Dedifferentiated amniotic fluid mesenchymal stem cell (primary cell): ENCODE data around the gene GREB1L.
A peak's percentile ranks its signal among the peaks of the same experiment; 100 is the strongest.
"Not testable (repeated sequence)": the region's sequence is repeated elsewhere in the genome, so short reads cannot be mapped to it uniquely, and the experiment has no call there.

Experiments used
- DNase-seq: peaks from one replicate; pipeline ENCODE4 v3.0.0-alpha.2; 2016; ENCODE audit errors: extremely low spot score

The GREB1L gene

DNA sequence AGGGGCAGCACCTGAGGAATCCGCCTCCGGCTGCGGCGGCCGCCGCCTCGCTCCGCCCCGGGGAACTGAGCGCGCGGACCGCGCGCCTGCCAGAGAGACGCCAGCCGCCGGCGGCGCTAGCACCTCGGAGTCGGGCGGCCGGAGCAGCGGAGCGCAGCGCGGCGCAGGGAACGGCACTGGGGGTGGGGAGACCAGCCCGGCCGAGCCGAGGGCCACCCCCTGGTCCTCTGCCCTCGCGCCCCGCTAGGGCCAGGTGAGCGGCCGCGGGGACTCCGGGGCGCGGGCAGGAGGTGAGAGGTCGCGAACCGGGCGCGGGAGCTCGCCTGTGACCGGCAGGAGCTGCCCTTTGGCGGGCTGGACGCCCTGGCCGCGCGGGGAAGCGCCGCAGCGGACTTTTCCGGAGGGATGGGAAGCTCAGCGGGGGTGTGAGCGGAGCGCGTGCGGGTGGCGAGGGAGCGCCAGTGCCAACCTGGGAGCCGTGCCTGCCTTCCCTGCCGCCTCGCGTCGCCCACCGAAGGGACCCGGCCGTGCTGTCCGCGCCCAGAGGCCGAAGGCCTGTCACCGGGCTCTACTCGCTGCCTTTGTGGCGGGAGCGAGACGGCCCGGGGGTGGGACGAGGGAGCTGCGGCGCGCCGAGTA, at the start of gene GREB1L:
Gene GREB1L, plus strand, starts transcription at position 92 of the 639 bp plus-strand sequence. CDS start 141,287 bp downstream, outside the sequence.
- peak; percentile 46 for DNase-seq

DNA sequence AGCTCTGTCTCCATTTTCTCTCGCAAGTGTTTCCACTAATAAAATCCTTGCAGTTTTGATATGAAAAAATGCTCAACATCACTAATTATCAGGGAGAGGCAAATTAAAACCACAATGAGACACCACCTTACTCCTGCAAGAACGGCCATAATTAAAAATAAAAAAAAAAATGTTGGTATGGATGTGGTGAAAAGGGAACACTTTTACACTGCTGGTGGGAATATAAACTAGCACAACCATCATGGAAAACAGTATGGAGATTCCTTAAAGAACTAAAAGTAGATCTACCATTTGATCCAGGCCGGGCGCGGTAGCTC, 49.8 kb upstream of the GREB1L start:
- DNase-seq, result no peak

DNA sequence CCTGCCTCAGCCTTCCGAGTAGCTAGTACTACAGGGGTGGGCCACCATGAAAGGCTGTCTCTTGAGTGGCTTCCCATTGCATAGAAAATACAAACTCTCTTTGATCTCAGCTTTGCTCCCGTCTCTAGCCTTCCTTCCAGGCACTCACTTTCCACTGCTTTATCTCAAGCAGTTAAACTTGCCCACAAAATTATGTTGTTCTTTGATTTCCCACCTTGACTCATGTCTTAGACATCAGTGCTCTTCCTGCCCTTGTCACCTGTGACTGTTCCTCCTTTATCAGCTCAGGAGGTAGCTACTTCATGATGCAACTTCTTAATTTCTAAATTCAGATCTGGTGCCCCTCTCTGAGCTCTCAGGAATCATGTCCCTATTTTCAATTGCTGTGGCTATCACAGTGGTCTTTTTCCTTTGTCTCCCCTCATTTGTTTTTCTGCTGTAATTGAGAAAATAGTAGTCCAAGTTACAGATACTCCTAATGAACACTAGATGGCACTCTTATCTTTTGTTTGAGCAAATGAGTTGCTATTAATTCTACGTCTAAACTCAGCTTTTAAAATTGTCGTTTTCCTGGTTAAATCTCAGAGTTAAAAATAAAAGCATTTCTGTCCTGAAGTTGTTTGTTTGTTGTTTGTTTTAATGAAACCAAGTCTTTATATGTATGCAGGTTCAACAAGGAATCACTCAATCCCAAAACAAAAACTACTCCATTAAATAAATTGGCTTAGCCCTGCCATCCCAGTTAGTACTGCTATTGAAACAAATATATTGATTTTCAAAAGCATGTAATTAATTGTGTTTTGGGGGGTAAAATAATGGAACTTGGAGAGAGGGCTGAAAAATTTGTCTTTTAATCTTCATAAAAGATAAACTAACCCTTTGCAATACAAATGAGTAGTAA, 46.9 kb upstream of the GREB1L start:
- peak; percentile 62 for DNase-seq

DNA sequence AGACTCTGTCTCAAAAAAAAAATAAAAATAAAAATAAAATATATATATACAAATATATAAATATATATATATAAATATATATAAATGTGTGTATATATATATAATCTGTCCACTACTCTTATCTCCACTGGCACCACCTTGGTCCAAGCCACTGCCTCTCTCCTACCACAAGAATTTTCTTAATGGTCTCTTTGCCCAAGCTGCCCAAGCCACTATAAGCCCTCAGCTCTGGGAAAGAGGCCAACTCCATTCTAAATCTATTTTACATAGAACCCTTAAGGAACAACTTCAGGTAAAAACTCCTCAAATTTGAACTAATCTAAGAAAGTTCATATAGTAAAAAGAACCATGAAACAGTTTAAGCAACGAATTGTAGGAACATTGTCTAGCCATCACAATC, 45.6 kb upstream of the GREB1L start:
- DNase-seq, result no peak

DNA sequence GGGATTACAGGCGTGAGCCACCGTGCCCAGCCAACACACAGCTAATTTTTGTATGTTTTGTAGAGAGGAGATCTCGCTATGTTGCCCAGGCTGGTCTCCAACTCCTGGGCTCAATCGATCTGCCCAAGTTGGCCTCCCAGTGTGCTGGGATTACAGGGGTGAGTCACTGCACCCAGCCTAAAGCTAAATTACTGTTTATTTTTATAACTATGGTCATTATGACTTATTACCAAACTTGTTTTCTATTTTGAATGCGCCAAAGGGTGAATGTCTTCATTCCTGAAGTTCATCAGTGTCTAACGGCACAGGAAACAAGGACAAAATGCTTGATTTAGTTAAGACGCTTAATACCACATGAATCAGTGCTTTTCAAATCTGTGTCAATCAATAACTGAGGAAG, 38.9 kb upstream of the GREB1L start:
- no peak for DNase-seq

DNA sequence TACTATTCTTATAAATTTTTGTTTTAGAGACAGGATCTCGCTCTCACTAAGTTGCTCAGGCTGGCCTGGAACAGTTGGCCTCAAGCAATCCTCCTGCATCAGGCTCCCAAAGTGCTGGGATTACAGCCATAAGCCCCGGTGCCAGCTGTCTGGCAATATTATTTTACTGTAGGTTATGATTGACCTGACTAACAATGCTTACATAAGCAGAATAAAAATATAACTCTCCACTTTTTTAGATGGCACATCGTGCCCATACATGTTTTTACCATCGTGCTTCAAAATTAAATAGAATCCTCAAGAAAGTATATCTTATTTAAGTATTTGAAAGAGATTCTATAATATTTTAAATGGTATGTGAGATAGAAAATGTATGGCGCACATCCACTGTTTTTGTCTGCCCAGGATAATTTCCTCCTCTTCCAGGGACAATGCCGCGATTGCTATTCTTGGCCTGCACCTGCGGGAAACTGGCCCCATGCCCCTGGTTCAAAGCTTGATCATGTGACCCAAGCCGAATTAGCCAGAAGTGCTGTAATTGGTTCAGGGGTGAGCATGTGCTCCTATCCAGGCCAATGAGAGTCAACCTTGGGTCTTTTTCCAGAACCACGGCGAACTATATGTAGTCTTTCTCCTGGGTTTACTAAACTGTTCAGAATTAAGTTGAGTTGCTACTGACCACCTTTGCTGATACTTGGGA, 38.3 kb upstream of the GREB1L start:
- no peak for DNase-seq

DNA sequence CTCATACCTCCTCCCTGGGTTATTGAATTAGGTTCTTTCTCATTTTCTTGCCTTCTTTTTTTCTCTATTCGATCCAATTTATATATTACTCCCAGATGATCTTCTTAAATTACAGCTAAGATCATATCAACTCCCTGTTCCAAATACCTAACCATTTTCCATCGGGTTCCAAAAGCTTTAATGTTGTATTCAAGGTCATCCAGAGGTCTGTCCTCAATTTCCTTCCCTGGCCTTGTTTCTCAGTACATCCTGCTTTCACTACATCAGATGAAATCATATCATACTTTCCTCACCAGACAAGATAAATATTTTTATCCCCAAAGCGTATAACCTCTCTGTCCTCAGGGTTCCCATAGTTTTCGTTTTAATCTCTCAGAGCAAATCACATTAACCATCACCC, 36.3 kb upstream of the GREB1L start:
- no peak for DNase-seq

DNA sequence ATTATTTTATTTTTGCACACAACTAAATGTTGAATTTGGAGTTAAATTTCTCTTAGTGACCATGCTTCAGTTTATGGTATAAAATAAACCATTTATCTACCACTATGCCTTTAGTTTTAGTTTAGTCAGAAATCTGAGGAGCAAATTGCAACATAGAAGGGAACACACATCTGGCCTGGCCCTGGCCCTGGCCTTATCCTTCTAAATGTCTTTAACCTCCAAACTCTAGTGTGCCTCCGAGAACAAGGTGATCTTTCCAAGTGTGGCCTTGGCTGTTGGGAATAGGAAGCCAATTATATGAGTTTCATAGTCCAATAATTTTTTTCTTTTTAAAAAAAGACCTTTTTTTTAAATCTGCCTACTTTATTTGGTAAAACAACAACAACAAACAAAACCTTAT, 31.8 kb upstream of the GREB1L start:
- no peak for DNase-seq

DNA sequence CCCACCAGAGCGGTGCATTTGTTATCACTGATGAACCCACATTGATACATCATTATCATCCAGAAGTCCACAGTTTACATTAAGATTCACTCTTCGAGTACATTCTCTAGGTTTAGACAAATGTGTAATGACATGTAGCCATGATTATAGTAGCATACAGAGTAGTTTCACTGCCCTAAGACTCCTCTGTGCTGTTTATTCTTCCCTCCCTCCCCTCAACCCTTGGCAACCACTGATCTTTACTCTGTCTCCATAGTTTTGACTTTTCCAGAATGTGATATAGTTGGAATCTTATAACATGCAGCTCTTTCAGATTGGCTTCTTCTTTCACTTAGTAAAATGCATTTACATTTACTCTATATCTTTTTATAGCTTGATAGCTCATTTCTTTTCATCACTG, 31.2 kb upstream of the GREB1L start:
- no peak for DNase-seq

DNA sequence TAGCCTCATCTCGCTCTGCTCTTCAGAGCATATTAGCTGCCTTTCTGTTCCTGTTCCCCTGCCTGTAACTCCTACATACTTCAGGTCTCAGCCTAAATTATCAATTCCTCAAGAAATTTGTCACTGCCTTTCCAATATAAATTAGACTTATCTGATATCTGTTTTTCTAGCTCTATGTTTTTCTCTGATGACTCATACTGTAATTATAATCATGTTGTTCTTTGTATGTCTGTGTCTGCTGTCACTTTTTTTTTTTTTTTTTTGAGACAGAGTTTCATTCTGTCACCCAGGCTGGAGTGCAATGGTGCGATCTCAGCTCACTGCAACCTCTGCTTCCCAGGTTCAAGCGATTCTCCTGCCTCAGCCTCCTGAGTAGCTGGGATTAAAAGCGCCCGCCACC, 27.6 kb upstream of the GREB1L start:
- not testable (repeated sequence) for DNase-seq

DNA sequence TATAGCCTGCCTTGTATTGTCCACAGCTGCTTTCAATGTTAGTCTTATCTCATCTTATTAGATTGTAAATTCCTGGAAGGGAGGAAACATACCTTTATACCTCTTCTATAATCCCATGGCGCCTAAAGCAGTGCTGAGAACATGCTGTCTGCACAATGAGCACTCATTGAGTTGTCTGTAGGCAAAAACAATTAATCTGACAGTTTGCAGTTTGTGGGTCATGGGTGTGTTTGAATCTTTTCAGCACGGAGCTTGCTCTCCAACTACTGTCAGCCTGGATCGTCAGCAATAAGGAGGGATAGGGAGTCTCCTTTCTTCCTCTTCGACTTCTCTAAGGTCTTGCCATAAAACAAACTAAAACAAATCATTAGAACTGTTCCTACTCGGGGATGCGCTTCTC, 26.5 kb upstream of the GREB1L start:
- no peak for DNase-seq

DNA sequence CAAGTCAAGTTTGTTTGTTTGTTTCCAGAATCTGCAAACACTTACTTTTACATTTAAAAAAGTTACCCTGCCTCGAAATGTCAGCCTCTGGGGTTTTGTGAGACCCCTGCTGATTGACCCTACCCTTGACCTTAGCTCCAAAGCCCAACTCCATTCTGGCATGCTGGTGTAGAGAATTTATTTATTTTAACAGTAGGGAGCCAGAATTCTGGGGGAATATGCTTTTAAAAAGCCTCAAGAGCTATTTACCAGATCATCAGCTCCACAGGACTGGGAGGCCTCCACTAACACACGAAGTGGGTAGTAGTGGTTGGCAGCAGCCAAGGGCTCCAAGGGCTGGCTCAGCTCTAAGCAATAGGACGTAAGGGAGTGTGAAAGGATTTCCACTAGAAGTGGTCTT, 23.2 kb upstream of the GREB1L start:
- DNase-seq, result no peak

DNA sequence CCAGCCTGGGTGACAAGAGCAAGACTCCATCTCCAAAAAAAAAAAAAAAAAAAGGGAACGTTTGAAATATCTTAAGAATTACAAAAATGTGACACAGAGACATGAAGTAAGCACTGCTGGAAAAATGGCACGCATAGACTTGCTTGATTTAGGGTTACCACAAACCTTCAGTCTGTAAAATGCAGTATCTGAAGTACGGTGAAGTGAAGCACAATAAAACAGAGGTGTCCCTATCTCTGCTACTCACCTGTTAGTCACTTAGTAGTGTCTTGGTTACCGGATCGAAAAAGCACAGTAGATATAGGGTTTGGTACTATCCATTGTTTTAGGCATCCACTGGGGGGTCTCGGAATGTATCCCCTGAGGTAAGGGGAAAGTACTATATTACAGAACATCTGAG, 11.6 kb upstream of the GREB1L start:
- no peak for DNase-seq

DNA sequence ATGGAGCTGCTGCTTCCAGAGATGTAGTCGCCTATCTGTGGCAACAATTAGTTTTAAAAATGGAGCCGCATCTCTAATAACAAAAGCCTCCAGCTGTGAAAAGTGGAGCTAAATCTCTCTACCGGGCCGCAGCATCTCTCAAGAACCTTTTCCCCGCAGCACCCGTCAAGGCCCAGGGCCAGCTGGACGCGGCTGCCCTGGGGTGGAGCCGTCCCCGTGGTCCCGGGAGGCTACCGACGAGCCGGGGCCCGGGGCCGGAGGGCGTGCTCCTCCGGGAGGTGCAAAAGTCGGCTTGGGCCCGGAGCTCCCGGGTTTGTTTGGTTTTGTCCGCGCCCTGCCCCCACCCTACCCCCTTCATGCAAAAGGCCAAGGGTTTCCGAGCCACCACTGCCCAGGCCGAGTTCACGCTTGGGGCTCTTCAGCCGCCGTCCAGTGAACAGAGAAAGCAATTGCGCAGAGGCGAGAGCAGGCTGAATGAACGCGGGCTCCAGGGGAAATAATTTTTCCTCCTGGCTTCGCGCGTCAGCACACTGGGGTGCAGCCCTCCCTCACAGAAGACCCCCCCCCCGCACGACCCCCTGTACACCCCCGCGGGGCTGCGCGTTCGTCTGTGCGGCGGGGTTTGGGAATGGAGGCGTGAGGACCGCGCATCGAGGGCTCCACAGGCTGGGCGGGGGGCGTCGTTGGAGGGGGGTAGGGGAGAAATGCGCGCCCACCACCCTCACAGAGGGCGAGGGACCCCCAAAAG, 557 bp upstream of the GREB1L start:
- DNase-seq, result no peak

DNA sequence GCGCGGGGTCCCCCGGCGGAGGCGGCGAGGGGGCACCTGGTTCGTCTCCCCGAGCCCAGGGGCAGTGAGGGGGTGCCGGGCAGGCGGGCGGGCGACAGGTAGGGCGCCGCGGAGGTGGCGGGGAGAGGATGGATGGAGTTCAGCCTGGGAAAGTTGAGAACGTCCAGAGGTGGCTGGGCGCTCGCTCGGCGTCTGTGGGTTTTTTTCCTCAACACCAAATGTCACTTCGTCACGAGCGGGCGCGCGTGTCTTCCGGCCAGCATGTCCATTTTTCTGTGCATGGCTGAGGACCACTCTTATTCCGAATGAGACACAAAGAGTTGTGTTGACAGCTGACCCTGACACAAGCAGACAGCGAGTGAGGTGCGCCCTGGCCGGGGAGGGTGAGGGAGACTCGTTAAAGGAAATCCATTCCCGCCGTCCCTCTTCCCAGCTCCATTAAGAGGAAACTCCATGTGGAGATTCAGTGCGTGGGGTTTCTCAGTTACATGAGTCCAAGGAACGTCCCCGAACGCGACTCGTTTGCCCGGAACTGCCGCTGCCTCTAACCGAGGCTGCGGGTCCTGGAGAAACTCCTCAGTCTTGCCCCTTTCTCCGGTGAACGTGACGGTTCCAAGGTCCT, 859 bp downstream of the GREB1L start:
- DNase-seq, result peak; percentile 18

DNA sequence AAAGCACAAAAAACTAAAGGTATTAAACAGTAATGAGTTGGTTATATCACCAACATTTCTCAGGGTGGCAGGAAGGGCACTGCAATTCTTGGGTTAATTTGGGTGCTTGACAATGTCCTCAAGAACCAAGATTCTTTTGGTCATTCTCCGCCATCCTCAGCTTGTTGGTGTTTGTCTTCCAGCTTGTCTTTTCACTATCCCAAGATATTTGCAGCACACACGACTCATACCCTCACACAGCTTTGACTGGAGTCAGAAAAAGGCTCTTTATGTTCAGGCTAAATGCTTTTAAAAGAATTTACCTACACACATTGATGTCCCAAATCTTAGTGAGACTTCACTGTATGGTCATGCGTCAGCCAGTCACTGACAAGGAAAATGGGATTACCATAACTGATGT, 12.5 kb downstream of the GREB1L start:
- DNase-seq, result no peak

DNA sequence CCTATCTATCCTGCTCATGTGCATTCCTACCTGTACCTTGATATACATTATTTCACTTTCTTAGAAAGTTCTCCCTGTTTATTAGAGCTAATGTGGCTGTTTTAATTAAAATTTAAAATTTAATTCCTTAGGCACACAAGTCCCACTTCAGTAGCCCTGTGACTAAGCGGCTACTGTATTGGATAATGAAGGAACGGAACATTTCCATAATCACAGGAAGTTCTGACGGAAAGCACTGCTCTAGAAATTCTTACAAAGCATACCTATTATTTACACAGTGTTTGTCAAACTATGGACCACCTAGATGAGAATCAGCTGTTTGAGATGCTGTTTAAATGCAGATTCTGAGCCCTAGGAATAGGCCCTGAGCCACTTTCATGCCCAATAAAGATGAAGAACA, 13.2 kb downstream of the GREB1L start:
- DNase-seq, result no peak

DNA sequence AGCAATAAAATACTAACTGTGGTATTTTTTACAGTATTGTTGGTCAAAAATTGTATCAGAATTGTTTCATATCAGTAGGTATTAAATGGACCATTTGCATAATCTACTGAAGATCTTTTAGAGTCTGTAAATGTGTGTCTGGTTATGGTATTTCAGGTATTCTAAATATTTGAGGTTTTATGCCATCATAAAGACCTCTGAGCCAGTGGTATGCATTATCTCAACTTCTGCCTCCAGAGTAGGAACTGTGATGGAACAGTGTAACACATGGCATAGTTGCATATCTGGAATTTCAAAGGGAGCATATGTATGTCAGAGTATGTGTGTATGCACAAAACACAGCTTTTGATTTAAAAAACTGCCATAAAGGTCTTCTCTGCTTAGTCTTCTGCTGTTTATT, 15.4 kb downstream of the GREB1L start:
- peak; percentile 69 for DNase-seq

DNA sequence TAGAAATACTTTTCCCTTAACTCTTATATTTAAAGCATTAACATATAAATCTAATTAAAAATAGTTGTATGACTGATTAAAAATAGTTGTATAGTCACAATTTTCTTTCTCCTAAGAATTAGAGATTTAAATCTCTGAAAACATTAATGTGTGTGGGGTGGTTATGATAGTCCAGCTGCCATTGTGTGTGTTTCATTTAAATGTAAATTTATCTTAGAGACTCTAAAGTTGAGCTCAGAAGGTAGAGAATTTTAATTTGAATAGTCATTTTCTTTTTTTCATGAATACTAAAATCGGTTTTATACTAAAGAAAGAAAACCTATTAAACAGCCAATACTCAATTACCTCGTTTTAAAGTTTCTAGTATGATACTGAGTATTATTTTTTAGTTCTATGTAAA, 18.6 kb downstream of the GREB1L start:
- no peak for DNase-seq

DNA sequence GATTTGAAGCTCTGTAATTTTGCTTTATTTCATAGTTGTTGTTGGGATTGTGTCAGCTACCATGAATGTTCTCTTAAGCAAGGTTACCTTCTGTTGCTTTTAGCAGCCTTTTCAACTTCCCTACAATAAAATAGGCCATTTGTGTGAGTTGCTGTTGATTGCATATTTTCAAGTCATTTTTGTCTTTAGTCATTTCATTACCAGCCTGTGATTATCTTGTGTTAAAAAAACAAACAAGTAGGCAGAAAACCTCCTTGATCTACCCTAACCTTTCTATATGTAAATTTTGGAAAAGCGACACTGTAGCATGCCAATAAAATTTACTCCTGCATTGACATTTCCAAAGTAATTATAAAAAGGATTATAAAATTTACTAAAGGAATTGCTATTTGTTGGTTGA, 19.3 kb downstream of the GREB1L start:
- DNase-seq, result no peak

DNA sequence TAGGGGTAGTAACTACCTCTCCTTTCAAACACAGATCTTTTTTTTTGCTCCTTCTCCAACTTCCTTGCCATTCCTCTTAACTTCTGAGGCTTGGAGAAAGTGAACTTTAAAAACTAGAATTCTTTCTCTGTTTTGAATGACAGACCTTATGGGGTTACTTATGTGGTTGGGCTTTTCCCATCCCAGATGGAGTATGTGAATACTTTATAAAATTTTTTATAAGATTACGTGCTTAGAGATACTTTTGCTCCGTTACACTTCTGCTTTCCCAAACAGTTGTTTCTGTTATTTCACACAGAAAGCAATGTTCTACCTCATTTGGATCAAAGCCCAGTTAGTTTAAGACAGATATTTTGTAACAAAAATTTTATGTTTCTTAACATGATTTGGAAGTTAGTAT, 20.2 kb downstream of the GREB1L start:
- no peak for DNase-seq

DNA sequence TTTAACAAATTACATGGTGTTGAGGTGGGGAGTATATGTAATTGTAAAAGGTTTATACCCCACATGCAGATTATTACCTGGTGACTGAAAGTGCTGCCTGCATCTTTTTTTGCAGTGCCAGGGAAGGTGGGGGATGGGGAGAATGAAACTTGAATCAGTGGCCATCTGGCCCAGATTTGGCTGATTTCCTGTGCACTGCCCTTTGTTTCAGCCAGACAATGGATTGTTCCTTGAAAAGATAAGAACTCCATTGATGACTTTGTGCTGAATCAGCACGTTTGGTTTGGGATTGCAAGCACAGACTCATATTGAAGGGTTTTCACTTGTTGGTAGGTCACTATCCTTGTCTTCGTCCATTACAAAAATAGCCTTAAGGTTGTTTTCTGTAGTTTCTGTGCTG, 20.9 kb downstream of the GREB1L start:
- DNase-seq, result no peak
